ENCODE measurements around the gene KIF1C.

Gene KIF1C

GRCh38 chr17:4997302-4998026 lies at the start of gene KIF1C, which contains the start of gene INCA1:
Gene KIF1C (plus strand): TSS chr17:4997950. CDS start chr17:5000247, 2,297 bp downstream.
Gene INCA1 (minus strand): TSS chr17:4997522. CDS start chr17:4994437, 3,085 bp downstream.
- DNase-seq (ENCODE audit: low read depth): peak; percentile 34

- peak; percentile 62 for DNase-seq (ENCODE audit: low read depth)
Measured at GRCh38 chr17:4948166-4948930, 49.4 kb upstream of the KIF1C start, which contains the start of gene PFN1. Gene PFN1 (minus strand): TSS chr17:4948530. CDS start chr17:4948394, 136 bp downstream.

DNA sequence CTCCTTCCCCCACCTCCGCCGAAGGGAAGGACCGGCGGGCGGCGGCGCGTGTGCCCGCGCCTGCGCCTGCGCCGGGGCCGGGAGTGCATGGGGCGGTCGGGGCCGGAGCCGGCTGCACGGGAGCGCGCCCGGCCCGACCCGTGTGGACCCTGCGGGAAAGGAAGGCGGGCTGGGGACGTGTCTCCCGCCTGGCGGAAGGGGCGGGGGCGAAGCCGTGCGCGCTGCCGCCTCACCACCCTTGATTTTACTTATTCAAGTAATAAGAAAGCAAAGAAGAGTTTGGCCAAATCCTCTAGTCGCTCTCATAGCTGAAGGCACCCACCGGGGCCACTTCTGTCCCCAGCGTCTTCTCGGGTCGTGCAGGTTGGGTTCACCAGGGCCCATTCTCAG lies 48.8 kb upstream of the KIF1C start:
- DNase-seq (ENCODE audit: low read depth): no peak

GRCh38 chr17:4949321-4950074 lies 48.3 kb upstream of the KIF1C start:
- DNase-seq (ENCODE audit: low read depth): no peak

- DNase-seq (ENCODE audit: low read depth): no peak
Measured at GRCh38 chr17:4950075-4950745, 47.5 kb upstream of the KIF1C start.

DNA sequence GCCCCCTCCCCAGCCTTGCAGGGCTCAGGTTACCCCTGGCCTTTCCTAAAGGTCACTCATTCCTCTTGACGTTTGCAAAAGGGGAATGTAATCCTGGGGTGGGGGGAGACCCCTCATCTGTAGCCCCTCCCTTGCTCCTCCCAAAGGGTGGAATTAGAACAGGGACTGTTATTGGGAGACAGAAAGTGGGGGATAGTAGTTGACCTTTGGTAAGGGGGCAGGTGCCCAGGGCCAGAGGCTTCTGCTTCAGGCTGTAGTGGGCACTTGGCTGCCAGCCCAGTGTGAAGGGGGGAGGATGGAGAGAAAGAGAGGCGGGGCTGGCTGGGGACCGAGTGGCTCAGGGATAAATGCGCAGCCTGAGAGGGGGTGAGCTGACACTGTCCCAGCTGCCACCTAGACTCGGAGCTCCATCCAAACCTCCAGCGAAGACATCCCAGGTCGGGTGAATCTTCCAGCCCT lies 47.0 kb upstream of the KIF1C start, which contains the start of gene ENO3:
TSS of gene ENO3 (plus strand) at position 374 of the 459 bp plus-strand sequence. CDS start 711 bp downstream, outside the sequence.
- DNase-seq (ENCODE audit: low read depth): no peak

GRCh38 chr17:4951486-4951885 lies 46.3 kb upstream of the KIF1C start:
- DNase-seq (ENCODE audit: low read depth): no peak

- DNase-seq (ENCODE audit: low read depth): peak; percentile 51
Measured at GRCh38 chr17:4953451-4953961, 44.2 kb upstream of the KIF1C start.

DNA sequence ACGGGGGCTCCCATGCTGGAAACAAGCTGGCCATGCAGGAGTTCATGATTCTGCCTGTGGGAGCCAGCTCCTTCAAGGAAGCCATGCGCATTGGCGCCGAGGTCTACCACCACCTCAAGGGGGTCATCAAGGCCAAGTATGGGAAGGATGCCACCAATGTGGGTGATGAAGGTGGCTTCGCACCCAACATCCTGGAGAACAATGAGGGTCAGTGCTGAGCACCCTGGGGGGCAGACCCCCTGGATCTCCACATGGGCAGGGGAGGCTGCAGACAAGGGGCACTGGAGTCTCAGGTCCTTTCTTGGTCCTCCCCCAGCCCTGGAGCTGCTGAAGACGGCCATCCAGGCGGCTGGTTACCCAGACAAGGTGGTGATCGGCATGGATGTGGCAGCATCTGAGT lies 42.7 kb upstream of the KIF1C start:
- DNase-seq (ENCODE audit: low read depth): no peak

- DNase-seq (ENCODE audit: low read depth): no peak
Measured at GRCh38 chr17:4956493-4957061, 41.2 kb upstream of the KIF1C start.

DNA sequence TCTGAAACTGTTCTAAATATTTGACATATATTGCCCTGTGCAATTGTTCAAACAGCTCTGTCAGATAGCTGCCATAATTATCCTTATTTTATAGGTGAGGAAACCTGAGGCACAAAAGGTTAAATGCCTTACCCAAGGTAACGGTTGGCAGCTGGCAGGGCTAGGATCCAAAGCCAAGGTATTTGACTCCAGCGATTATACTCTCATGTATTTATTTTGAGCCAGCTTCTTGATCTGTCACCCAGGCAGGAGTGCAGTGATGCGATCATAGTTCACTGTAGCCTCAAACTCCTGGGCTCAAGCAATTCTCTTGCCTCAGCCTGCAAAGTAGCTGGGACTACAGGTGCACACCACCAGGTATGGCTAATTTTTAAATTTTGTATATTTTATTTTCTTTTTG lies 39.6 kb upstream of the KIF1C start:
- no peak for DNase-seq (ENCODE audit: low read depth)

- no peak for DNase-seq (ENCODE audit: low read depth)
Measured at GRCh38 chr17:4959261-4959965, 38.3 kb upstream of the KIF1C start.

GRCh38 chr17:4960279-4960922 lies 37.3 kb upstream of the KIF1C start:
- DNase-seq (ENCODE audit: low read depth): no peak

GRCh38 chr17:4965311-4965986 lies 32.3 kb upstream of the KIF1C start:
- no peak for DNase-seq (ENCODE audit: low read depth)

- DNase-seq (ENCODE audit: low read depth): peak; percentile 93
Measured at GRCh38 chr17:4966844-4967538, 30.8 kb upstream of the KIF1C start.

DNA sequence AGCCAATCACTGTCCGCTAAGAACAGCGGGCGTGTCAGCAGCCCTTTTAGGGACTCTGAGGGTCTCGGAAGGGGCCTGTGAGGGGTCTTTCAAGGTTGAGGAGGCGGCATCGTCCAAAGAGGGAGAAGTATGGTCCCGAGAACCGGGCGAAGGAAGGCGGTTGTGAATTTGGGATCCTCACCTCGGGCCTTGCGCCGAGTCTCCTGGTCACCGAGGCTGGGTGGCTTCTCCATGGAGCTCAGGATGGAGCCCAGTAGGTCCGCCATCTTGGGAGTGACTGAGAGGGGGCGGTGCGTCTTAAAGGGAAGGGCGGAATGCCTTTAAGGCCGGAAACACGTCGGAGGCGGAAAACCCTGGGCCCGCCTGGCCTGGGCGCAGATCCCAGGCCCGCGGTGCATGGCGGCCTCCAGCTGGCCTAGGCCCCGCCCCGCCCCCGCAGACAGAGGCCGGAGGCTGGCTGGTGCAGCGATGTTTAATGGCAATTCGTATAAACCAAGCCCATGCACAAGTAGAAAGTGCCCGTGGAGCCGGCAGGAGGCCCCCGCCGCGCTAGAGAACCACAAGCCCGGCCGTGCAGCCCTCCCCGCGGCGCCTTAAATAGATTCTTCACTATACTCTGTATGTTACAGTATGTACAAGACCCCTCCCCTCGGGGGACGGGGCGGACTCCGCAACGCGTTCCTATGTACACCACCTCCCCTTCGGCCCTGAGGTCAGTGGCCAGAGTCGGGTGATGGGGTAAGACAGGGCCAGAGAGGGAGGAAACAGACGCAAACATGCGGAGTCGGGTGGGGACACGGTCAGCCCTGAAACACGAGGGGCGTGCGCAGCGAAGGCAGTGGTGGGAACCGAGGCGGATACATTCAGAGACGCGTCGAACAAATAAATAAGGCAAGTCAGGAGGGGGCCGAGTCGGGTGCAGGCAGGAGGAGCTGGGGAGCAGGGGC lies 29.9 kb upstream of the KIF1C start, which contains the start of gene SPAG7:
TSS of gene SPAG7 (minus strand) at position 279 of the 947 bp plus-strand sequence. CDS start at position 266, 13 bp downstream.
- DNase-seq (ENCODE audit: low read depth): peak; percentile 83

- DNase-seq (ENCODE audit: low read depth): no peak
Measured at GRCh38 chr17:4968486-4969046, 29.2 kb upstream of the KIF1C start.
